Immature natural killer cell (primary cell): Measurements from ENCODE around the gene CALR3. TPM values are rescaled to one million over a fixed set of nuclear protein-coding genes. Genes with fewer than 3 reads are reported as not detected.
"Not testable (repeated sequence)": the region's sequence is repeated elsewhere in the genome, so short reads cannot be mapped to it uniquely, and the experiment has no call there.

Experiments used
- DNase-seq, 3 donors: peaks; one replicate each; pipeline ENCODE4 v3.0.0; 2022; ENCODE audit warnings: mixed read lengths in 1 of 3
- H3K27ac Mint-ChIP-seq, 6 donors: one replicate each; pipeline ENCODE4 v1.8.0; 2020; ENCODE audit warnings: mixed read lengths in 6 of 6, mild to moderate bottlenecking in 5 of 6, inconsistent platforms in 4 of 6, moderate library complexity in 3 of 6
- H3K27me3 Mint-ChIP-seq, 3 donors: one replicate each; pipeline ENCODE4 v1.8.0; 2020 to 2021; ENCODE audit warnings: low read depth in 3 of 3, mild to moderate bottlenecking in 3 of 3, mixed read lengths in 3 of 3, moderate library complexity in 3 of 3, inconsistent platforms in 1 of 3
- H3K36me3 Mint-ChIP-seq, 3 donors: one replicate each; pipeline ENCODE4 v1.8.0; 2020; ENCODE audit warnings: mixed read lengths in 3 of 3, inconsistent platforms in 2 of 3, mild to moderate bottlenecking in 2 of 3
- H3K4me1 Mint-ChIP-seq, 2 donors: one replicate each; pipeline ENCODE4 v1.8.0; 2020; ENCODE audit warnings: inconsistent platforms in 2 of 2, mild to moderate bottlenecking in 2 of 2, mixed read lengths in 2 of 2, moderate library complexity in 1 of 2
- H3K4me3 Mint-ChIP-seq, 5 donors: one replicate each; pipeline ENCODE4 v1.8.0; 2020; ENCODE audit warnings: mild to moderate bottlenecking in 5 of 5, mixed read lengths in 5 of 5, inconsistent platforms in 3 of 5, moderate library complexity in 3 of 5
- H3K9me3 Mint-ChIP-seq, 6 donors: one replicate each; pipeline ENCODE4 v1.8.0; 2020; ENCODE audit warnings: mild to moderate bottlenecking in 6 of 6, mixed read lengths in 6 of 6, inconsistent platforms in 4 of 6, moderate library complexity in 3 of 6
- polyA plus RNA-seq, 3 donors: library from polyadenylated mRNA; unstranded; fragments of 300-500 nt; fragmentation: Illumina TruSeq; gene quantifications; one replicate each; pipeline ENCODE4 v1.2.3, GENCODE V29; 2021

Gene CALR3
- polyA plus RNA-seq = under 1 TPM in 1 of 3 donors, not detected in 2; 0.25 TPM

DNA sequence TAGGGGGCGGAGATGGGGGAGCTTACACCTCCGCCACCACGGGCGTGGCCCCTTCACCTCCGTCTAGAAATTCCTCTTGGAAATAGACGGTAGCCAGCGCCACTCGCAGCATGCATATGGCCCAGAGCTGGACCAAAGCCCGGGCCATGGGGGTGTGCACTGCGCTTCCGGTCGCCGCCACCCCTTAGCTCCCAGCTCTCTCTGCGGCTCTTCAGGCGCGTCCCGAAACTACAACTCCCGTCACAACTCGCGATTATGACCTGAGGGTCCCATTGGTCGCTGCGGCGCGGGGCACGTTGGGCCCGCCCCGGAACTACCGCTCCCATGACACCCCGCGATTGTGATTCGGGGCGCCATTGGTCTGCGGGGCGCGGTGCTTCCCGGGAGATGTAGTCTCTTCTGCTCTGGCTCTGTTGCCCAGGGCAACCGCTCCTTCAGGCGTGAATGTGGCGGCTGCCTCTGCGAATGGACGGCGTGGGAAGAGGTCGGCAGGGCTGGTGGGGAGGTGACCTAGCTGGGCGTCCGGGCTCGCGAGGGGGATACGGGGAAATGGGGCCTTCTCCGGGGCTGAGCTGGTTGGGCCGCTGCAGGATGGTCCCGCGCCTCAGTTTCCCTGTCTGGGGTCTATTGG is at the start of gene CALR3, which contains the start of gene C19orf44:
Gene CALR3 (minus strand): TSS at position 186 of the 631 bp plus-strand sequence. CDS start 38 bp downstream, at position 148.
Gene C19orf44 (plus strand): TSS at position 413 of the 631 bp plus-strand sequence. CDS start 4,399 bp downstream, outside the sequence.
- Mint-ChIP-seq H3K9me3 (no peaks in the 10 kb centered on the region), H3K27me3 (peaks cover 0 to 2% (median 0%) of the 10 kb centered on the region in 3 donors), H3K27ac (peak within 1 kb of the TSS; percentile 79 to 97 (median 94)), H3K4me3 (peak within 1 kb of the TSS; percentile 88 to 96 (median 93)), H3K36me3 (peaks cover 0 to 1% (median under 1%) of the 10 kb centered on the region in 3 donors), H3K4me1 (peaks cover 8 to 29% of the 10 kb centered on the region in 2 donors)
- peak; percentile 94 to 95 (median 95) for DNase-seq

GRCh38 chr19:16544473-16545231 is 48.7 kb upstream of the CALR3 start:
- H3K27ac Mint-ChIP-seq = peak overlapping the region in 5 of 6 donors; percentile 35 to 73 (median 67)
- H3K4me3 Mint-ChIP-seq = peak overlapping the region in 4 of 5 donors; percentile 1 to 44 (median 32)
- no peaks in the 10 kb centered on the region for H3K9me3 Mint-ChIP-seq
- H3K27me3 Mint-ChIP-seq = peaks cover 2 to 10% (median 9%) of the 10 kb centered on the region in 3 donors
- DNase-seq = no peak
- peaks cover 30 to 35% of the 10 kb centered on the region in 2 donors for H3K4me1 Mint-ChIP-seq
- peaks cover 0 to under 1% (median 0%) of the 10 kb centered on the region in 3 donors for H3K36me3 Mint-ChIP-seq

GRCh38 chr19:16543734-16544133 is 47.8 kb upstream of the CALR3 start:
- H3K4me3 Mint-ChIP-seq = peak overlapping the region; percentile 90 to 92 (median 90)
- peak overlapping the region; percentile 66 to 96 (median 90) for H3K27ac Mint-ChIP-seq
- H3K9me3 Mint-ChIP-seq, DNase-seq, H3K36me3 Mint-ChIP-seq: not testable (repeated sequence)
- peaks cover 36 to 40% of the 10 kb centered on the region in 2 donors for H3K4me1 Mint-ChIP-seq
- peaks cover 2 to 10% (median 9%) of the 10 kb centered on the region in 3 donors for H3K27me3 Mint-ChIP-seq

DNA sequence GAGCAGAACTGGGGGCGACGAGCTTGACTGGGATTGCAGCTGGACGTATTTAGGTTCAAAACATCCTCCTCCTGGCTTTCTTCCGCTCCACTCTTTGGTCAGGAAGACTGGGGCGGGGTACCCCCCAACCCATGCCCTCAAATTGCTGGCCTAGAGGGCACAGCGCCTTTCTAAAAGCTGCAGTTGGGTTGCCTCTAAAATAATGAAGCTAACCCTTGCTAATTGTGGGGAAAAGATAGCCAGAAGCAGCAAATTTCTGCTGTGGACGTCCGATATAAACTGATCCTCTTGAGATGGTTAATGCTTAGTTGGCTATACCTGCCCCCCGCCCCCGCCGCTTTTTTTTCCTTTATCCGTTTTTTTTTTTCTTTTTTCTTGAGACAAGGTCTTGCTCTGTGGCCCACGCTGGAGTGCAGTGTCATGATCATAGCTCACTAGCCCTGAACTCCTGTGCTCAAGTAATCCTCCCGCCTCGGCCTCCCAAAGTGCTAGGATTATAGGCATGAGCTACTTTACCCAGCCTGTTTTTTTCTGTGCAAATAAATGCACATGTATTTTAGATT is 47.0 kb upstream of the CALR3 start:
- Mint-ChIP-seq H3K4me3 (peak overlapping the region; percentile 90 to 92 (median 90)), H3K9me3 (no peaks in the 10 kb centered on the region), H3K4me1 (peaks cover 40 to 48% of the 10 kb centered on the region in 2 donors), H3K27me3 (peaks cover 2 to 10% (median 9%) of the 10 kb centered on the region in 3 donors), H3K36me3 (peaks cover 3 to 4% (median 3%) of the 10 kb centered on the region in 3 donors), H3K27ac (peak overlapping the region; percentile 89 to 96 (median 94))
- DNase-seq = no peak

- no peaks in the 10 kb centered on the region for H3K9me3 Mint-ChIP-seq
- H3K4me1 Mint-ChIP-seq = peaks cover 45 to 55% of the 10 kb centered on the region in 2 donors
- H3K36me3 Mint-ChIP-seq = peaks cover 3 to 4% (median 4%) of the 10 kb centered on the region in 3 donors
- peak within 1 kb of the TSS; percentile 90 to 92 (median 90) for H3K4me3 Mint-ChIP-seq
- H3K27me3 Mint-ChIP-seq = peaks cover 2 to 10% (median 9%) of the 10 kb centered on the region in 3 donors
- DNase-seq = peak; percentile 93 to 96 (median 96)
- peak within 1 kb of the TSS; percentile 89 to 96 (median 94) for H3K27ac Mint-ChIP-seq
Observed at GRCh38 chr19:16542045-16542909, 46.3 kb upstream of the CALR3 start, which contains the start of gene CHERP. Gene CHERP (minus strand): TSS chr19:16542437. CDS start chr19:16542378, 59 bp downstream.

- peaks cover 47 to 57% of the 10 kb centered on the region in 2 donors for H3K4me1 Mint-ChIP-seq
- DNase-seq = no peak
- H3K27me3 Mint-ChIP-seq = peaks cover 2 to 10% (median 9%) of the 10 kb centered on the region in 3 donors
- H3K9me3 Mint-ChIP-seq = no peaks in the 10 kb centered on the region
- peak overlapping the region; percentile 74 to 89 (median 85) for H3K27ac Mint-ChIP-seq
- peaks cover 3 to 4% (median 4%) of the 10 kb centered on the region in 3 donors for H3K36me3 Mint-ChIP-seq
- H3K4me3 Mint-ChIP-seq = peak overlapping the region; percentile 82 to 91 (median 86)
Observed at GRCh38 chr19:16541526-16542044, 45.6 kb upstream of the CALR3 start.

DNA sequence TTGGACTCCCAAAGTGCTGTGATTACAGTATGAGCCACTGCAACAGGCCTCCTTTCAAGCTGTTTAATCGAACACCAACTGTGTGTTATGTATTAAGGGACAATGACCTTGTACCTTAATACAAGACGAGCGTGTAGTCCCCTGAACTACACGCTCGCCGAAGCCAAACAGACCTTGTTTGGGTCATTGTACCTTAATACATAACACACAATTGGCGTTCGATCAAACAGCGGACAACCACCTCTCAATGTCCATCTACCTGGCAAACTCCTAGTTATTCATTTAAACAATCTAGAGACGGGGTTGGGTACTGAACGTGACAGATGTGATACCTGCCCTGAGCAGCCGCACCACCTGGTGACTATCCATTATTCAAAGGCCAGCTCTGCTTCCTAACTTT is 45.0 kb upstream of the CALR3 start:
- Mint-ChIP-seq H3K4me1 (peaks cover 48 to 57% of the 10 kb centered on the region in 2 donors), H3K27me3 (peaks cover 2 to 10% (median 10%) of the 10 kb centered on the region in 3 donors), H3K36me3 (peaks cover 3 to 4% (median 4%) of the 10 kb centered on the region in 3 donors), H3K4me3 (peak overlapping the region; percentile 82 to 91 (median 86)), H3K9me3 (no peaks in the 10 kb centered on the region), H3K27ac (peak overlapping the region; percentile 74 to 89 (median 85))
- DNase-seq = no peak

GRCh38 chr19:16537111-16537510 is 41.1 kb upstream of the CALR3 start:
- peaks cover 0 to 7% (median 5%) of the 10 kb centered on the region in 3 donors for H3K27me3 Mint-ChIP-seq
- H3K36me3 Mint-ChIP-seq = peaks cover 4 to 9% (median 7%) of the 10 kb centered on the region in 3 donors
- H3K4me3 Mint-ChIP-seq = no peak overlapping the region
- DNase-seq = no peak
- H3K4me1 Mint-ChIP-seq = peaks cover 36 to 38% of the 10 kb centered on the region in 2 donors
- no peaks in the 10 kb centered on the region for H3K9me3 Mint-ChIP-seq
- peak overlapping the region in 2 of 6 donors; percentile 40 to 58 for H3K27ac Mint-ChIP-seq

GRCh38 chr19:16536130-16536529 is 40.2 kb upstream of the CALR3 start:
- Mint-ChIP-seq H3K36me3 (peaks cover 4 to 16% (median 7%) of the 10 kb centered on the region in 3 donors), H3K4me1 (peaks cover 29 to 31% of the 10 kb centered on the region in 2 donors), H3K9me3 (no peaks in the 10 kb centered on the region), H3K27me3 (peaks cover 0 to 3% (median 2%) of the 10 kb centered on the region in 3 donors), H3K4me3 (no peak overlapping the region), H3K27ac (no peak overlapping the region)
- DNase-seq = no peak

DNA sequence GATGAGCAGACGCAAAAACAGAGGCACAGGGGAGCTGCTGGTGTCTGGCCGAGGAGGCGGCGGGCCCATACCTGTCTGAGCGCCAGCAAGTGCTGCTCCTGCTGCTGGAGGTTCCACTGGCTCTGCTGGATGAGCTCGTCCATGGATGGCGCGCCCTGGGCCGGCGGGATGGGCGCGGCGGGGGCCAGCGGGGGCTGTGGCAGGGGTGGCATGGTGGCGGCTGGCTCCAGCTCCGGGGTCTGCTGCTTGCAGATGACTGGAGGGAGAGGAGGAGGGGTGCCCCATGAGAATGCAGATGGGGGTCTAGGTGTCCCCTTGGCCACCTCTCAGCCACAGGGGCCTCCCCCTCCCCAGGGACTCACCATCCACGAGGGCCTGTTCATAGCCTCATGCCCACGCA is 39.4 kb upstream of the CALR3 start:
- Mint-ChIP-seq H3K9me3 (no peaks in the 10 kb centered on the region), H3K36me3 (peaks cover 4 to 16% (median 7%) of the 10 kb centered on the region in 3 donors), H3K27me3 (peaks cover 0 to 3% (median 0%) of the 10 kb centered on the region in 3 donors), H3K4me1 (peaks cover 25 to 27% of the 10 kb centered on the region in 2 donors), H3K27ac (no peak overlapping the region), H3K4me3 (no peak overlapping the region)
- DNase-seq = no peak

DNA sequence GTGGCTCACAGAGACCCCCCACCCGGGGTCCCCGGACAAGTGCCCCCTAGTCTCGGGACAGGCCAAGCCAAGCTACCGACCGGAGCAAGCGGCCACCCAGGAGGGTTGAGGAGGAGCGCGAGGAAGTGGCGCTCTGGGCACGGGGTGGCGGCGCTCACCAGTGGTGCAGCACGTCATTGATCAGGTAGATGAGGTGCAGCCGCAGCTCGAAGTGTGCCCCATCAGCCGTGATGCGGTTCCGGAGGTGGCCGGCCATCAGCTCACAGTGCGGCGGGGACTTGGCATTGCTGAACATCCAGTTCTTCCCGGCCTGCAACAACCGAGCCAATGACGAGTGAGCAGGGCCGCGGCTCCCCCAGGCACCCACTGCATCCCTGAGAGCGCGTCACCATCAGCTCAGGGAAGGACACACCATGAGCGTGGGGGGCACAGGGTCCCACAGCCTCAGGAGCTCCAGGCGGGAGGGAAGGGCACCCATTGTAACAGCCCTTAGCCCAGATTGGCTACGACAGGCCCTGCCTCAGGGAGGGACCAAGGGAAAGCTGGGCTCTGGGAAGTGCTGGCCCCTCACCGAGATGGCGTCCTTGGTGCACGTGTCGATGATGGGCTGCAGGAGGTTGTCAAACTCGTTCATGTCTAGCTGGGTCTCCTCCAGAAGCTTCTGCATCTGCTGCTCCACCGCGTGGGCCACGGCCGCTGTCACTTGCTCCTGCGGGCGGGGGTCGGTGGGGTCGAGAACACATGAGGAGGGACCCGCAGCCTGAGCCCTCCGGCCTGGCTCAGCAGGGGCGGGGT is 36.7 kb upstream of the CALR3 start:
- Mint-ChIP-seq H3K4me1 (peaks cover 6 to 8% of the 10 kb centered on the region in 2 donors), H3K27ac (no peak overlapping the region), H3K4me3 (no peak overlapping the region), H3K9me3 (no peaks in the 10 kb centered on the region), H3K36me3 (peaks cover 1 to 20% (median 4%) of the 10 kb centered on the region in 3 donors), H3K27me3 (peaks cover 0 to 6% (median 2%) of the 10 kb centered on the region in 3 donors)
- DNase-seq = no peak

- no peak overlapping the region for H3K4me3 Mint-ChIP-seq
- no peak overlapping the region for H3K27ac Mint-ChIP-seq
- H3K36me3 Mint-ChIP-seq = peaks cover 3 to 26% (median 4%) of the 10 kb centered on the region in 3 donors
- DNase-seq = no peak
- H3K27me3 Mint-ChIP-seq = peaks cover 0 to 5% (median 2%) of the 10 kb centered on the region in 3 donors
- H3K4me1 Mint-ChIP-seq = peaks cover 0 to 4% of the 10 kb centered on the region in 2 donors
- no peaks in the 10 kb centered on the region for H3K9me3 Mint-ChIP-seq
Observed at GRCh38 chr19:16531380-16531669, 35.4 kb upstream of the CALR3 start.
